Astrocyte of the spinal cord (primary cell): ENCODE results near the gene LBHD2.

ENCODE experiments used
- DNase-seq: peaks from one replicate; pipeline ENCODE4 v3.0.0; 2011; ENCODE audit warnings: low read depth, low spot score
- H3K4me3 ChIP-seq: 2 replicates; pipeline ENCODE4 v1.5.1; 2011; ENCODE audit warnings: low read depth, mild to moderate bottlenecking, low read length, moderate library complexity
- in situ Hi-C: cut with HindIII; loops from 2 replicates; pipeline ENCODE4 v1.10.0; 2017; ENCODE audit warnings: low sequenced_read_pairs
- TF ChIP-seq, protein P1 (sequence below): IDR thresholded peaks from 2 replicates; pipeline ENCODE4 v1.5.1; 2012; ENCODE audit warnings: low read depth, mild to moderate bottlenecking, low read length, inconsistent platforms

The LBHD2 gene

DNA sequence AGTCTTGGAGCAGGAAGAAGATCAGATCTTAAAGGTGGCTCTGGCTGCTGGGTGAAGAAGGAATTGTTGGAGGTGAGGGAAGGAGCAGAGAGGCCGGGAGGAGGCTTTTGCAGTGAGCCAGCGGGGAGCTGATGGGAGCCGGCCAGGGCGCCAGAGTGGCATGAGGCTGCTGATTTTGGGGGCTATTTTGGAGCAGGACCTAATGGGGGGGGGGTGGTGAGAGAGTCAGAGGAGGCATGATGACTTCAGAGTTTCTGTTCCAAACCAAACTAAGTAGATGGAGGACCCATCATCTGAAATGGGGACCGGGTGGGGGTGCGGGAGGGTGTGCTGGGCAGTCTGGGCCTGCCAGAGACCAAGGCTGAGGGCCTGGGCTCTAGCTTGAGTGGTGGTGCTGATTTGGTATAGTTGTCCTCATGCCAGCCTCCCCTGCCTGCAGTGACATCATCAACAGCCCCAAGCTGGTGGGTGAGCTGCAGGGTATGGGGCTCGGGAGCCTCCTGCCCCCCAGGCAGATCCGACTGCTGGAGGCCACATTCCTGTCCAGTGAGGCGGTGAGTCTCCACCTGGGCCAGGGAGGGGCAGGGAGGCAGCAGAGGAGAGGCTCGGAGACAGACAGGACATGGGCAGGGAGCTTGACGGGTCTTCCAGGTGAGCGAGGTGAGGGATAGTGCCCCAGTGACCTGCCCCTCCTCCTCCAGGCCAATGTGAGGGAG lies 45.4 kb downstream of the LBHD2 start:
- in situ Hi-C loops = no loop called here
- no peak overlapping the region for H3K4me3 ChIP-seq
- TF ChIP-seq, protein P1, sequence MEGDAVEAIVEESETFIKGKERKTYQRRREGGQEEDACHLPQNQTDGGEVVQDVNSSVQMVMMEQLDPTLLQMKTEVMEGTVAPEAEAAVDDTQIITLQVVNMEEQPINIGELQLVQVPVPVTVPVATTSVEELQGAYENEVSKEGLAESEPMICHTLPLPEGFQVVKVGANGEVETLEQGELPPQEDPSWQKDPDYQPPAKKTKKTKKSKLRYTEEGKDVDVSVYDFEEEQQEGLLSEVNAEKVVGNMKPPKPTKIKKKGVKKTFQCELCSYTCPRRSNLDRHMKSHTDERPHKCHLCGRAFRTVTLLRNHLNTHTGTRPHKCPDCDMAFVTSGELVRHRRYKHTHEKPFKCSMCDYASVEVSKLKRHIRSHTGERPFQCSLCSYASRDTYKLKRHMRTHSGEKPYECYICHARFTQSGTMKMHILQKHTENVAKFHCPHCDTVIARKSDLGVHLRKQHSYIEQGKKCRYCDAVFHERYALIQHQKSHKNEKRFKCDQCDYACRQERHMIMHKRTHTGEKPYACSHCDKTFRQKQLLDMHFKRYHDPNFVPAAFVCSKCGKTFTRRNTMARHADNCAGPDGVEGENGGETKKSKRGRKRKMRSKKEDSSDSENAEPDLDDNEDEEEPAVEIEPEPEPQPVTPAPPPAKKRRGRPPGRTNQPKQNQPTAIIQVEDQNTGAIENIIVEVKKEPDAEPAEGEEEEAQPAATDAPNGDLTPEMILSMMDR = no peak
- DNase-seq = no peak

DNA sequence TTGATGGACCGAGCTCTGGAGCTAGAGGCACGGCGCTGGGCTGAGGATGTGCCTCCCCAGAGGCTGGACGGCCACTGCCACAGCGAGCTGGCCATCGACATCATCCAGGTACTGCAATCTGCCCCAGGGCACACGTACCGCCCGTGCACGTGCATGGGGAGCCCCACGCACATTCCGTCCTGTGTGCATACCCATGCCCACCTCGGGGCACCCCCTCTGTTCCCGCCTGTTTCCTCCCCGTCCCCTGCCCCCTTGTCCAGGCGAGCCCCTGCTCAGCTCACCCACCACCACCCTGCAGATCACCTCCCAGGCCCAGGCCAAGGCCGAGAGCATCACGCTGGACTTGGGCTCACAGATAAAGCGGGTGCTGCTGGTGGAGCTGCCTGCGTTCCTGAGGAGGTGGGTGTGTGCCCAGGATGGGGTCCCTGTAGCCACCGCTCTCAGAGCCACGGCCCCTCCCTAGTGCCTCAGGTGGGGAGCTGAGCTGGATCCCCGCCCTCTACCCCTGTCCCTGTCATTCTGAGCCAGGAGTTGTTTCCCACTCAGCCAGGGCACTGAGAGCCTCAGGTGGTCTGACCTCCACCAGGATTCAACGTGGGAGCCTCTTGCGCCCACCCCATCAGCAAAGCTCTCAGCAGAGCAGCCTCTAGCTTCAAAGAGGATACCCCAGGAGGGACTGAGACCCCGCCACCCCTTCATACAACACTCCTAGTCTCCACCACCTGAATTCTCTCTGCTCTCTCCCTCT lies 46.2 kb downstream of the LBHD2 start:
- TF ChIP-seq, protein P1 = no peak
- in situ Hi-C loops = no loop called here
- H3K4me3 ChIP-seq = no peak overlapping the region
- DNase-seq = no peak

DNA sequence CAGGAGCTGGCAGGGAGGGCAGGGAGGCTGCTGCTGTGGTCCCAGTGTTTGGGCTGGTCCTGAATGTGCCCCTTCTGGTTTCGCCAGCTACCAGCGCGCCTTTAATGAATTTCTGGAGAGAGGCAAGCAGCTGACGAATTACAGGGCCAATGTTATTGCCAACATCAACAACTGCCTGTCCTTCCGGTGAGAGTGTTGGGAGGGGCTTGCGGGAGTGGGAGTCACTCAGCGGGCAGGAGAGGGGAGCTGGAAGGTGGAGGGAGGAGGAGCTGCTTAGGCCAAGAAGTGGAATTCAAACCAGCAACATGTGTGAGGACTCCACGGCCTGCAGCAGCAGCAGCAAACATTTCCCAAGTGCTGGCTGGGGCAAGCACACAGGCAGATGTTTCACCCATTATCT lies 47.0 kb downstream of the LBHD2 start:
- in situ Hi-C loops = no loop called here
- TF ChIP-seq, protein P1 = no peak
- no peak overlapping the region for H3K4me3 ChIP-seq
- DNase-seq = peak; percentile 76

DNA sequence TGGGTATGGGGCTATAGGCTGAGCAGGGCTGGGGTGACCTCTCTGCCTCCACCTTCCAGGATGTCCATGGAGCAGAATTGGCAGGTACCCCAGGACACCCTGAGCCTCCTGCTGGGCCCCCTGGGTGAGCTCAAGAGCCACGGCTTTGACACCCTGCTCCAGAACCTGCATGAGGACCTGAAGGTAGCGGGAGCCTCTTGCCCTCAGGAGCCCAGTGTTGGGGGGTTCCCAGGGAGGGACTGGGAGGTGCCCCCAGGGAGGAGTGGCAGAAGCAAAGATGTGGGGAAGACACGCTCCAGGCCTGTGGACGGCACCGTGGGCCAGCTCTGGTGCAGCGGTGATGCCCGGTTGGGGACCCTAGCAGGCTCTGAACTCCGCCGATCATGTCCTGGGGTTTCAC lies 47.6 kb downstream of the LBHD2 start:
- no peak overlapping the region for H3K4me3 ChIP-seq
- in situ Hi-C loops = no loop called here
- TF ChIP-seq, protein P1 = no peak
- no peak for DNase-seq

DNA sequence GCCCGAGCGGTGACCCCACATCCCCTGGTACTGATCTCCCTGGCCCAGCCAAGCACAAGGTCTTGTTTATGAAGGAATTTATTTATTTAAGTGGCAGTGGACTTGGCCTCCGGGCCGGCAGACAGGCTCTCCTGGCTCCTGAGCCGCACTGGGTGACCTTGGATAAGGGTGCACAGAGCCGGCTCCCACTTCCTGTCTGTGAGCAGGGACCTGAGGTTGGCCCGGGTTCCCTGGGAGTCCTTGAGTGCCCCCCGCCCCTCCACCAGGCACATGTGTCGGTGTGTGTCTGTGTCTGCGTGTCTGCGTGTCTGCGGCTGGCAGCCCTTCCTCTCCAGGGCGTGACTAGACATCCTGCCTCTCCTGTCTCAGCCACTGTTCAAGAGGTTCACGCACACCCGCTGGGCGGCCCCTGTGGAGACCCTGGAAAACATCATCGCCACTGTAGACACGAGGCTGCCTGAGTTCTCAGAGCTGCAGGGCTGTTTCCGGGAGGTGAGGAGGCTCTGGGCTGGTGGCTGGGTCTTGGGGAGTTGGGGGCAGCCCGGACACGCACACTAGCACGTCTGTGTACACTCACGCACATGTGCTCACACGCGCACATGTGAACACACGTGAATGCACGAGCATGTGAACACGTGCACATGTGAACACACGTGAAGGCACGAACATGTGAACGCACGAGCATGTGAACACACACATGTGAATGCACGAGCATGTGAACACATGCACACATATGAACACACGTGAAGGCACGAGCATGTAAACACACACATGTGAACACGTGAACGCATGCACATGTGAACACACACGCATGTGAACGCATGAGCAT lies 48.6 kb downstream of the LBHD2 start:
- in situ Hi-C loops = no loop called here
- TF ChIP-seq, protein P1 = no peak
- peak; percentile 72 for DNase-seq
- H3K4me3 ChIP-seq = no peak overlapping the region
